SJSA1 (cell line): Measurements from ENCODE around the gene CISD1. TPM values are rescaled to one million over a fixed set of nuclear protein-coding genes. Genes with fewer than 3 reads are reported as not detected.

Experiments
- DNase-seq, 2 experiments: peaks; one replicate each; pipeline ENCODE4 v3.0.0-alpha.2; 2015 to 2020; ENCODE audit warnings: low spot score in 2 of 2, low read depth in 1 of 2
- H3K27ac ChIP-seq: fragments of 250-450 bp; sonication (Bioruptor Pico); 2 replicates; pipeline ENCODE4 v1.5.1; 2020; ENCODE audit warnings: mild to moderate bottlenecking, moderate library complexity
- H3K27me3 ChIP-seq: fragments of 250-450 bp; sonication (Bioruptor Pico); replicated peaks from 2 replicates; pipeline ENCODE4 v1.5.1; 2020; ENCODE audit warnings: mild to moderate bottlenecking, moderate library complexity
- H3K36me3 ChIP-seq: fragments of 250-450 bp; sonication (Bioruptor Pico); 2 replicates; pipeline ENCODE4 v1.5.1; 2020; ENCODE audit warnings: mild to moderate bottlenecking
- H3K4me1 ChIP-seq: fragments of 250-450 bp; sonication (Bioruptor Pico); replicated peaks from 2 replicates; pipeline ENCODE4 v1.6.1; 2021; ENCODE audit warnings: mild to moderate bottlenecking
- H3K4me3 ChIP-seq: fragments of 250-450 bp; sonication (Bioruptor Pico); 2 replicates; pipeline ENCODE4 v1.5.1; 2020; ENCODE audit warnings: mild to moderate bottlenecking
- H3K9me3 ChIP-seq: fragments of 250-450 bp; sonication (Bioruptor Pico); replicated peaks from 2 replicates; pipeline ENCODE4 v1.5.1; 2020; ENCODE audit warnings: mild to moderate bottlenecking
- total RNA-seq: library from RNA; depleted of rRNA; stranded (reverse); fragments of >200 nt; shearing (Covaris generic); gene quantifications from 2 replicates; pipeline ENCODE4 v1.2.3, GENCODE V29; 2014; rRNA removed

CISD1 gene
- total RNA-seq, 1 experiment from 2014 or later: 52.3 TPM

DNA sequence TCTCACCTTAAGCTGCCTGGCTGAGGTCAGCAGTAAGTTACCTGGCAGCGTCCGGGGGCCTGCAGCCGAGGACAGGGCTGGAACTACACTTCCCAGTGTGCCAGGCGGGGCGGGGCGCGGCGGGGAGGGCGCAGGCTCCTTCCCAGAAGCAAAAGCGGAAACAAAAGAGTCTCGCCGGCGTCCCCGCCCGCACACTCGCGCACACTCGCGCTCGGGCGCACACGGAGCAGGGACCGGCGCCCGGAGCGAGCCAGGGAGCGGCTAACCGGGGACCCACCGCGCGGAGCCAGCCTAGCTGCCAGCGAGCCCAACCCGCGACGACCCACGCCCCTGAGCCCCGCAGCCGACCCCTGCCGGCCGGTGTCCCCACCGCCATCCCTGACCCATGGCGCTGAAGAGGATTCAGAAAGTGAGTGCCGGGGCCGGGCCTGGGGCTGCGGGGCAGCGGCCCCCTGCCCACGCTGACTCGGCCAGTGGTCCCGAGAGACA is 65.9 kb downstream of the CISD1 start, which contains the start of gene UBE2D1:
Gene UBE2D1, plus strand, starts transcription at position 190 of the 489 bp plus-strand sequence. Its CDS starts 196 bp downstream, at position 386.
- Histone ChIP-seq H3K36me3 (peaks cover 6% of the 10 kb centered on the region), H3K4me1 (peaks cover 12% of the 10 kb centered on the region), H3K27me3 (no peaks in the 10 kb centered on the region), H3K27ac (peak within 1 kb of the TSS; percentile 36; the same call in 1 of the 2 replicates), H3K4me3 (peak within 1 kb of the TSS; percentile 91), H3K9me3 (no peaks in the 10 kb centered on the region)
- DNase-seq: peak; percentile 70 to 82

DNA sequence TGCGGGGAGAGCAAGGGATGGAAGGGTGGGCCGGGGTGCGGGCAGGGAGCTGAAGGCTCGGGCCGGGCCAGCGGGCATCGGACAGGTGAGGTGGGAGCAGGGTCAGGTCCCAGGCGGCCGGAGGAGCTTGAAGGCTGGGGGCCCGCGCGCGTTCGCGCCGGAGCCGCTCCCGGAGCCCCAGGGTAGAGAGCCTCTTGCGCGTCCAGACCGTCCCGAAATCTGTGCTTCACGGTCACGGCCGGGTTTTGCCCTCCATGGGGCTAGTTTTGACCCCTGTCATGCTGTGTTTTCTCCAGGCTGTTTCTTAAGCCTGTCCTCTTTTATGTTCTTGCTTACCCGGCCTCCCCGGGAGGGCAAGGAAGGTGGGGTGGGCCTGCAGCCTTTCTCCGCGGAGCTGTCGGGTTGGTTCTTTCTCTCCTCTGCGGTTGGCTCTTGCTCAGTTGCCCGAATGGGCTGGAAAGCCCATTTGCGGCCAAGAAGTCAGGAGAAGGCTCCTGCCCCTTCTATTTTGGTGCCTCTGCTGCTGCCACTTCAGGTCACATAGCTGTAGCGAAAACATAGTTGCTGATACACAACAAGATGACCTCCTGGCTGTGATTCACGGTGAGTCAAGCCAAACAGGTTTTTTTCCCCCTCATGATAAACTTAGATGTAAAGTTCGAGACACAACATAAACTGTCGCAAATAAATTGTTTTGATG is 66.5 kb downstream of the CISD1 start:
- peak overlapping the region; percentile 91 for H3K4me3 ChIP-seq
- H3K9me3 ChIP-seq: no peaks in the 10 kb centered on the region
- peak overlapping the region; percentile 36; the same call in 1 of the 2 replicates for H3K27ac ChIP-seq
- no peaks in the 10 kb centered on the region for H3K27me3 ChIP-seq
- peaks cover 6% of the 10 kb centered on the region for H3K36me3 ChIP-seq
- H3K4me1 ChIP-seq: peaks cover 12% of the 10 kb centered on the region
- DNase-seq: peak in 1 of 2 experiments; percentile 62

DNA sequence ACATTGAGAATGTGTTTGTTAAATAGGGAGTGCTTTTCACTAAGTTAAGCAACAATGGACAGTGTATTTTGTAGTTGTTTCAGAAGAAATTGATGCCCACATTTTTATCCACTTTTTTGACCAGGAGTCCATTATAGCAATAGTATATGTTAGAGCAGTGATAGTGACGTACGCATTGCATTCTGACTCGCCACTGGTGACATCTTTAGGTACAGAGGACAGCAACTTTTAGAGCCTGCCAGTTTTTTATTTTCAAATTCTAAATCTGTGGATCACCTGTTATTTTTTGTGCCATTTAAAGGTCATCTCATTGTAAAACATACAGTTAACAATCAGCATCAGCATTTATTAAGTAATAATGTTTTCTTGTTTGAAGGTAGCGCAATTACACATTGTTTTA is 67.3 kb downstream of the CISD1 start:
- H3K27ac ChIP-seq: no peak overlapping the region

More for the DNA sequence above, 67.3 kb downstream of the CISD1 start:
- no peaks in the 10 kb centered on the region for H3K9me3 ChIP-seq
- H3K36me3 ChIP-seq: peaks cover 6% of the 10 kb centered on the region
- no peak for DNase-seq
- H3K4me1 ChIP-seq: peaks cover 12% of the 10 kb centered on the region
- no peaks in the 10 kb centered on the region for H3K27me3 ChIP-seq
- peak overlapping the region; percentile 91; the same call in 1 of the 2 replicates for H3K4me3 ChIP-seq

Other genes starting within 250 kb of the CISD1 start
- 4.6 and 5.8 TPM in 2 replicates for gene IPMK, start 1.3 kb upstream of the CISD1 start, total RNA-seq
- 17.1 and 23.3 TPM in 2 replicates for gene UBE2D1, start 65.8 kb downstream of the CISD1 start, total RNA-seq
- 26.8 and 30.4 TPM in 2 replicates for gene TFAM, start 116.2 kb downstream of the CISD1 start, total RNA-seq
- 27.8 and 46.9 TPM in 2 replicates for gene BICC1, start 243.7 kb downstream of the CISD1 start, total RNA-seq